ENCODE results near the gene HYAL4. TPM values are rescaled to one million over a fixed set of nuclear protein-coding genes. Genes with fewer than 3 reads are reported as not detected.

The HYAL4 gene
- total and polyA plus RNA-seq, 2 donors (not counting 1 experiment from before 2014, with no cell fraction given): 0.42 TPM; not detected in 1

DNA sequence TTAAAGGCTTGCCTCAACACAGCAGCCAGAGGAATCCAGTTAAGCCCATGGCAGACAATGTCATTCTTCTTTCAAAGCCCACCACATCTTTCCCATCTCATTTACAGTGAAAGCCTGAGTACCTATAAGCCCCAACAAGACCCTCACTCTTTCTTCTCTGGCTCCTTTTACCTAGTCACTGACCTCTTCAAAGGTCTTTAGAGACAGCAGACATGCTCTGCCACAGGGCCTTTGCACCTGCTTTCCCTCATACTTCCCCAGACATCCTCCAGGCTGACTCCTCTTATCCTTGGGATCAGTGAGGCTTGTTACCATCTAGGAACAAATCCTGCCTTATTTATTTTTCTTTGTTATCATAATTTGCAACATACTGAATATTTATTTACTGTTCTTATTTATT is 17.8 kb downstream of the HYAL4 start:
- Mint-ChIP-seq H3K27ac (no peak overlapping the region), H3K4me1 (no peaks in the 10 kb centered on the region), H3K9me3 (ENCODE audit: insufficient read depth) (no peaks in the 10 kb centered on the region), H3K4me3 (no peak overlapping the region), H3K27me3 (peaks cover 6% of the 10 kb centered on the region)
- no peak overlapping the region for H3K9ac ChIP-seq (ENCODE audit: low read length)
- ChIA-PET CTCF (no interaction called here), POLR2A (no interaction called here)
- ATAC-seq (ENCODE audit: low read depth): no peak
- no peaks in the 10 kb centered on the region for H3K36me3 ChIP-seq (replicated peaks in 1 of 2; ENCODE audit: control extremely low read depth in 1 of 2, control insufficient read depth in 1 of 2, extremely low read depth in 1 of 2, insufficient read depth in 2 of 2, low read length in 1 of 2)
- no peak overlapping the region for H3K4me2 ChIP-seq (replicated peaks; ENCODE audit: low read depth, low read length, poor library complexity, severe bottlenecking)
- no peak for DNase-seq
- no peaks in the 10 kb centered on the region for H3K79me2 ChIP-seq (ENCODE audit: control insufficient read depth, insufficient read depth, low read length)
- H2AFZ ChIP-seq (ENCODE audit: insufficient read depth, low read depth, low read length, poor library complexity, severe bottlenecking): no peak overlapping the region
- no peaks in the 10 kb centered on the region for H3K27me3 ChIP-seq (replicated peaks in 1 of 4; ENCODE audit: control extremely low read depth in 1 of 4, control insufficient read depth in 3 of 4, insufficient read depth in 4 of 4, low read length in 3 of 4)
- TF ChIP-seq, protein P1, sequence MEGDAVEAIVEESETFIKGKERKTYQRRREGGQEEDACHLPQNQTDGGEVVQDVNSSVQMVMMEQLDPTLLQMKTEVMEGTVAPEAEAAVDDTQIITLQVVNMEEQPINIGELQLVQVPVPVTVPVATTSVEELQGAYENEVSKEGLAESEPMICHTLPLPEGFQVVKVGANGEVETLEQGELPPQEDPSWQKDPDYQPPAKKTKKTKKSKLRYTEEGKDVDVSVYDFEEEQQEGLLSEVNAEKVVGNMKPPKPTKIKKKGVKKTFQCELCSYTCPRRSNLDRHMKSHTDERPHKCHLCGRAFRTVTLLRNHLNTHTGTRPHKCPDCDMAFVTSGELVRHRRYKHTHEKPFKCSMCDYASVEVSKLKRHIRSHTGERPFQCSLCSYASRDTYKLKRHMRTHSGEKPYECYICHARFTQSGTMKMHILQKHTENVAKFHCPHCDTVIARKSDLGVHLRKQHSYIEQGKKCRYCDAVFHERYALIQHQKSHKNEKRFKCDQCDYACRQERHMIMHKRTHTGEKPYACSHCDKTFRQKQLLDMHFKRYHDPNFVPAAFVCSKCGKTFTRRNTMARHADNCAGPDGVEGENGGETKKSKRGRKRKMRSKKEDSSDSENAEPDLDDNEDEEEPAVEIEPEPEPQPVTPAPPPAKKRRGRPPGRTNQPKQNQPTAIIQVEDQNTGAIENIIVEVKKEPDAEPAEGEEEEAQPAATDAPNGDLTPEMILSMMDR (IDR thresholded peaks at IDR 0.05): no peak
- no peak for TF ChIP-seq EZH2 (IDR thresholded peaks at IDR 0.05; ENCODE audit: borderline replicate concordance, insufficient read depth, low read depth, low read length, poor library complexity, severe bottlenecking)
- no peaks in the 10 kb centered on the region for H4K20me1 ChIP-seq (ENCODE audit: control insufficient read depth, insufficient read depth, low read length, poor library complexity, severe bottlenecking)
- no peaks in the 10 kb centered on the region for H3K9me3 ChIP-seq (ENCODE audit: control extremely low read depth in 1 of 3, control insufficient read depth in 2 of 3, insufficient read depth in 1 of 3, low read length in 2 of 3)
- H3K4me3 ChIP-seq (ENCODE audit: control extremely low read depth in 1 of 5, extremely low read depth in 1 of 5, insufficient read depth in 1 of 5, low read depth in 2 of 5, low read length in 4 of 5): no peak overlapping the region
- intact Hi-C loops (cut with micrococcal nuclease): no loop called here
- H3K27ac ChIP-seq (ENCODE audit: low read length in 2 of 2): no peak overlapping the region
- no peaks in the 10 kb centered on the region for H3K4me1 ChIP-seq (ENCODE audit: control insufficient read depth in 2 of 2, insufficient read depth in 2 of 2, low read length in 2 of 2)

DNA sequence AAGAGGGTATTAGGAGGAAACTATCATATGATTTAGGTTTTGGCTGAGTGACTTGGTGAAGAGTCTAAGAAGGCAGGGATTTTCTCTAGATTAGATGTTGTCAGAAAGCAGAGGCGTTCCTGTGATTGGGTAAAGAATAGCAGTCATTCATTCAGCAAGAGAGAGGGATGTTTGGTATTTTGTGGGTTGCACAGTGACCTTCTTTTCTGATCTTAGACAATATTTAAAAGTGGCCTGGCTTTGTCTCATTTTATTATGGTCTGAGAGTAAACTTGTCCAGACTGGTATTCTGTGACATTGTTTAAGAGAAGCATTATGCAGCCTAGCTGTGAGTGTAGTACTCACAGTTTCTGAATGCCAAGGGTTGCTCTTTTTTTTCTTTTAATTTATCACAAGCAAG is 18.5 kb downstream of the HYAL4 start:
- ChIA-PET CTCF (interaction anchor here (1.1 to 3.8 kb wide), 4 partner anchors 9 to 369 kb away, joined by 4 to 36 read pairs (median 4); no protein-coding TSS in a partner anchor), POLR2A (no interaction called here)
- no peak overlapping the region for H3K4me3 ChIP-seq (ENCODE audit: control extremely low read depth in 1 of 5, extremely low read depth in 1 of 5, insufficient read depth in 1 of 5, low read depth in 2 of 5, low read length in 4 of 5)
- TF ChIP-seq, protein P1 (IDR thresholded peaks at IDR 0.05): no peak
- no peak for TF ChIP-seq EZH2 (IDR thresholded peaks at IDR 0.05; ENCODE audit: borderline replicate concordance, insufficient read depth, low read depth, low read length, poor library complexity, severe bottlenecking)
- no peaks in the 10 kb centered on the region for H3K36me3 ChIP-seq (replicated peaks in 1 of 2; ENCODE audit: control extremely low read depth in 1 of 2, control insufficient read depth in 1 of 2, extremely low read depth in 1 of 2, insufficient read depth in 2 of 2, low read length in 1 of 2)
- Mint-ChIP-seq H3K9me3 (ENCODE audit: insufficient read depth) (no peaks in the 10 kb centered on the region), H3K4me1 (no peaks in the 10 kb centered on the region), H3K27ac (no peak overlapping the region), H3K4me3 (no peak overlapping the region), H3K27me3 (peaks cover 6% of the 10 kb centered on the region)
- H3K79me2 ChIP-seq (ENCODE audit: control insufficient read depth, insufficient read depth, low read length): no peaks in the 10 kb centered on the region
- no peaks in the 10 kb centered on the region for H3K27me3 ChIP-seq (replicated peaks in 1 of 4; ENCODE audit: control extremely low read depth in 1 of 4, control insufficient read depth in 3 of 4, insufficient read depth in 4 of 4, low read length in 3 of 4)
- no peak overlapping the region for H3K4me2 ChIP-seq (replicated peaks; ENCODE audit: low read depth, low read length, poor library complexity, severe bottlenecking)
- no peaks in the 10 kb centered on the region for H3K4me1 ChIP-seq (ENCODE audit: control insufficient read depth in 2 of 2, insufficient read depth in 2 of 2, low read length in 2 of 2)
- H3K9me3 ChIP-seq (ENCODE audit: control extremely low read depth in 1 of 3, control insufficient read depth in 2 of 3, insufficient read depth in 1 of 3, low read length in 2 of 3): no peaks in the 10 kb centered on the region
- WGBS (ENCODE audit: insufficient coverage): 88% methylated on average over 1 of the region's 1 CpG
- no peak overlapping the region for H3K9ac ChIP-seq (ENCODE audit: low read length)
- intact Hi-C loops (cut with micrococcal nuclease): no loop called here
- no peaks in the 10 kb centered on the region for H4K20me1 ChIP-seq (ENCODE audit: control insufficient read depth, insufficient read depth, low read length, poor library complexity, severe bottlenecking)
- ATAC-seq (ENCODE audit: low read depth) (no peak), DNase-seq (no peak)
- no peak overlapping the region for H3K27ac ChIP-seq (ENCODE audit: low read length in 2 of 2)
- H2AFZ ChIP-seq (ENCODE audit: insufficient read depth, low read depth, low read length, poor library complexity, severe bottlenecking): no peak overlapping the region
